SK-N-MC (cell line): ENCODE measurements around the gene MYO16.

ENCODE experiments used
- EZH2 ChIP-seq: fragments of 200-600 bp; sonication (generic); IDR thresholded peaks from one replicate; pipeline ENCODE4 v1.6.1; 2017; ENCODE audit warnings: antibody characterized with exemption
- FOXP2 ChIP-seq: optimal IDR thresholded peaks from 2 replicates; pipeline ENCODE3; 2011; ENCODE audit warnings: mild to moderate bottlenecking, moderate library complexity; ENCODE audit not compliant: insufficient read depth; ENCODE audit errors: extremely low read length, control extremely low read depth
- POLR2AphosphoS5 ChIP-seq: IDR thresholded peaks from 2 replicates; pipeline ENCODE4 v1.6.1; 2012; ENCODE audit warnings: mild to moderate bottlenecking, low read depth, low read length, borderline replicate concordance

DNA sequence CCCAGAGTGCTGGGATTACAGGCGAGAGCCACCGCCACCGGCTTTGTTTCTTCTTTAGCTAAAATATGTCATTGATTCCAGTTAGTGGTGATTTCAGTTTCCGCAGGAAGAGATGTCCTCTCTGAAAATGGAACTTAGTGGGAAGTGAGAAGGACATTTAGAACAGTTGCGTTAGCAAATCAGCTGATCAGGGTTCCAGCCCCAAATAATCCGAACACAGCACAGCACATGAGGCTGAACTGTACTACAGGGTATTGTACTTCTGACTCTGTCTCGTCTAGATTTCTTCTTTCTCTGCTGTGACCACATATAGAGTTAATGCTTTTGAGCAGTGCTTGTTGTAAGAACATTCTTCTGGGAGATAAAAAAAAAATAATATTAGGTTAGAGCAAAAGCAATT is 314.4 kb downstream of the MYO16 start:
- TF ChIP-seq EZH2 (no peak), POLR2AphosphoS5 (no peak), FOXP2 (no peak)
